ENCODE data around the gene IL2RG. TPM values are rescaled to one million over a fixed set of nuclear protein-coding genes. Genes with fewer than 3 reads are reported as not detected.
A peak's percentile ranks its signal among the peaks of the same experiment; 100 is the strongest.

IL2RG gene
- total RNA-seq, 3 donors from 2014 or later = 5.1 to 10.8 (median 8.0) TPM

DNA sequence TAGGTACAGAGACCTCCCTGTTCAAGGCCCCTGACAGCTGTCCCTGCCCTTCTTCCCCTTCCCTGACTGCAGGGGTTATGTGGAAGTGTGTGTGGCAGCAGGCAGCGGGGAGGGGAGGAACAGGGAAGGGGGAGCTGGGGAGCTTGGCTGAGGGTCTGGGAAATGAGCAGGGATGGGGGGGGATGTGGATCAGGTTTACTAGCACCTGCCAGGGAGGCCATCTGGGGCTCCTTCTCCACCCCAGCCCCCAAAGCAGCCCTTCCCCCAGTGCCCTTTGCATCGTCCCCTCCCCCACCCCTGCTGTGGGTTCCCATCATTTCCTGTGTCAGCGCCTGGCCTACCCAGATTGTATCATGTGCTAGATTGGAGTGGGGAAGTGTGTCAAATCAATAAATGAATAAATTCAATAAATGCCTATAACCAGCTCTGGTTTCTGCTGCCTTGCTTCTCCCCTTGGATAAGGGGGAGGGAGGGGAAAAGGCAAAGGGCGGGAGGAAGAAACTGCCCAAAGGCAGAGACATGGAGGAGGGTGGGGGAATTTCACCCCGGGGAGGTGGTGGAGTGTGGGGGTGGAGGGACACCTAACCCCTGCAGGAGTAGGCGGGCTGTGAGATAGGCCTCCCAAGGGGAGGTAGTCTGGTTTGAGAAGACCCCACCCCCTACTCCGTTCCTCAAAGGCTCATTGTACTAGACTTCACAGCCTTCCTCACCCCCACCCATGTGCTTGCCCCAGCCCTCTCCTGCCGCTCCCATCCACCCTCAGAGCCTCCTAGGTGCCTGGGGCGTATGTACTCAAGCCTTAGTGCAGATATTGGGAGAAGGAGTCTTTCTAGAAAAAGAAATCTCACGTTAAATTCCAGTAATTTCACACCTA lies 8.0 kb downstream of the IL2RG start:
- H3K9me3 ChIP-seq = no peaks in the 10 kb centered on the region
- no peak overlapping the region for H3K4me3 ChIP-seq
- TF ChIP-seq, protein P1, sequence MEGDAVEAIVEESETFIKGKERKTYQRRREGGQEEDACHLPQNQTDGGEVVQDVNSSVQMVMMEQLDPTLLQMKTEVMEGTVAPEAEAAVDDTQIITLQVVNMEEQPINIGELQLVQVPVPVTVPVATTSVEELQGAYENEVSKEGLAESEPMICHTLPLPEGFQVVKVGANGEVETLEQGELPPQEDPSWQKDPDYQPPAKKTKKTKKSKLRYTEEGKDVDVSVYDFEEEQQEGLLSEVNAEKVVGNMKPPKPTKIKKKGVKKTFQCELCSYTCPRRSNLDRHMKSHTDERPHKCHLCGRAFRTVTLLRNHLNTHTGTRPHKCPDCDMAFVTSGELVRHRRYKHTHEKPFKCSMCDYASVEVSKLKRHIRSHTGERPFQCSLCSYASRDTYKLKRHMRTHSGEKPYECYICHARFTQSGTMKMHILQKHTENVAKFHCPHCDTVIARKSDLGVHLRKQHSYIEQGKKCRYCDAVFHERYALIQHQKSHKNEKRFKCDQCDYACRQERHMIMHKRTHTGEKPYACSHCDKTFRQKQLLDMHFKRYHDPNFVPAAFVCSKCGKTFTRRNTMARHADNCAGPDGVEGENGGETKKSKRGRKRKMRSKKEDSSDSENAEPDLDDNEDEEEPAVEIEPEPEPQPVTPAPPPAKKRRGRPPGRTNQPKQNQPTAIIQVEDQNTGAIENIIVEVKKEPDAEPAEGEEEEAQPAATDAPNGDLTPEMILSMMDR (IDR thresholded peaks at IDR 0.05) = no peak
- no peak for TF ChIP-seq POLR2AphosphoS5 (IDR thresholded peaks at IDR 0.05)
- no peak for TF ChIP-seq POLR2A (IDR thresholded peaks at IDR 0.05)
- no peaks in the 10 kb centered on the region for H3K36me3 ChIP-seq
- no peak for DNase-seq (ENCODE audit: low spot score in 2 of 2)
- H3K27ac ChIP-seq = peak overlapping the region; percentile 48 to 73
- H3K27me3 ChIP-seq = peaks cover 0 to 57% of the 10 kb centered on the region in 2 donors
- no peaks in the 10 kb centered on the region for H3K4me1 ChIP-seq
- intact Hi-C loops (cut with DNase I; ENCODE audit: low total_unique reads) = no loop called here

- H3K4me1 ChIP-seq = no peaks in the 10 kb centered on the region
- peaks cover 0 to 66% of the 10 kb centered on the region in 2 donors for H3K27me3 ChIP-seq
- no peak for TF ChIP-seq POLR2AphosphoS5 (IDR thresholded peaks at IDR 0.05)
- TF ChIP-seq POLR2A (IDR thresholded peaks at IDR 0.05) = no peak
- TF ChIP-seq, protein P1 (IDR thresholded peaks at IDR 0.05) = no peak
- intact Hi-C loops (cut with DNase I; ENCODE audit: low total_unique reads) = no loop called here
- no peaks in the 10 kb centered on the region for H3K36me3 ChIP-seq
- H3K27ac ChIP-seq = no peak overlapping the region
- no peaks in the 10 kb centered on the region for H3K9me3 ChIP-seq
- DNase-seq (ENCODE audit: low spot score in 2 of 2) = no peak
- no peak overlapping the region for H3K4me3 ChIP-seq
Observed at GRCh38 chrX:71102292-71102691, 9.1 kb downstream of the IL2RG start.

DNA sequence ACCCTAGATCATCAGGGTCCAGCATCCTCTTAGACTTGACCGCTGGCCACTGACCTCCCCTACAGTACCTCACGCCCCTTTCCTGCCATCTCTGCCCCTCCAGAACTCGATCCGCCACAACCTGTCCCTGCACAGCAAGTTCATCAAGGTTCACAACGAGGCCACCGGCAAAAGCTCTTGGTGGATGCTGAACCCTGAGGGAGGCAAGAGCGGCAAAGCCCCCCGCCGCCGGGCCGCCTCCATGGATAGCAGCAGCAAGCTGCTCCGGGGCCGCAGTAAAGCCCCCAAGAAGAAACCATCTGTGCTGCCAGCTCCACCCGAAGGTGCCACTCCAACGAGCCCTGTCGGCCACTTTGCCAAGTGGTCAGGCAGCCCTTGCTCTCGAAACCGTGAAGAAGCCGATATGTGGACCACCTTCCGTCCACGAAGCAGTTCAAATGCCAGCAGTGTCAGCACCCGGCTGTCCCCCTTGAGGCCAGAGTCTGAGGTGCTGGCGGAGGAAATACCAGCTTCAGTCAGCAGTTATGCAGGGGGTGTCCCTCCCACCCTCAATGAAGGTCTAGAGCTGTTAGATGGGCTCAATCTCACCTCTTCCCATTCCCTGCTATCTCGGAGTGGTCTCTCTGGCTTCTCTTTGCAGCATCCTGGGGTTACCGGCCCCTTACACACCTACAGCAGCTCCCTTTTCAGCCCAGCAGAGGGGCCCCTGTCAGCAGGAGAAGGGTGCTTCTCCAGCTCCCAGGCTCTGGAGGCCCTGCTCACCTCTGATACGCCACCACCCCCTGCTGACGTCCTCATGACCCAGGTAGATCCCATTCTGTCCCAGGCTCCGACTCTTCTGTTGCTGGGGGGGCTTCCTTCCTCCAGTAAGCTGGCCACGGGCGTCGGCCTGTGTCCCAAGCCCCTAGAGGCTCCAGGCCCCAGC lies 10.5 kb downstream of the IL2RG start:
- no peaks in the 10 kb centered on the region for H3K9me3 ChIP-seq
- intact Hi-C loops (cut with DNase I; ENCODE audit: low total_unique reads) = no loop called here
- H3K4me3 ChIP-seq = no peak overlapping the region
- no peak overlapping the region for H3K27ac ChIP-seq
- H3K36me3 ChIP-seq = no peaks in the 10 kb centered on the region
- no peak for DNase-seq (ENCODE audit: low spot score in 2 of 2)
- TF ChIP-seq POLR2AphosphoS5 (IDR thresholded peaks at IDR 0.05) (no peak), POLR2A (IDR thresholded peaks at IDR 0.05) (no peak)
- TF ChIP-seq, protein P1 (IDR thresholded peaks at IDR 0.05) = no peak
- peaks cover 0 to 70% of the 10 kb centered on the region in 2 donors for H3K27me3 ChIP-seq
- H3K4me1 ChIP-seq = no peaks in the 10 kb centered on the region

DNA sequence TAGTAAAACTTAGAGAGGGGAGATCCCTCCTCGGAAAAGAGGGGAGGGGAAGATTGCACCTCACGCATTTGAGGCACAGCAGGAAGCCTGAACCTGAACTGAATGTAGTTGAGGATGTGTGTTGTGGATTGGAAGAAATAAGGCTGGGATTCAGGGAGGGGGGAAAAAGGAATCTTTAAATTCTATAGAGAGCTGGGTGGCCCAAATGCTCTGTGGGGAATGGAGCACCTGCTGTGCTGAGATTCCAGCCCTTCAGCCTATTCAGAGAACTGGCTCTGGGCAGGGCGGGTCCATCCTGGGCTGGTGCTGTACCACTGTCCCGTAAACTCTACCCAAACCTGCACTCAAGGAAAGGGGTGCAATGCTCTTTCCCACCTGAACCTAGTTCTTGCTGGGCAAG lies 11.6 kb downstream of the IL2RG start:
- H3K27me3 ChIP-seq = peaks cover 0 to 77% of the 10 kb centered on the region in 2 donors
- H3K9me3 ChIP-seq = no peaks in the 10 kb centered on the region
- H3K27ac ChIP-seq = no peak overlapping the region
- no peak for TF ChIP-seq POLR2A (IDR thresholded peaks at IDR 0.05)
- TF ChIP-seq, protein P1 (IDR thresholded peaks at IDR 0.05) = no peak
- no peak for TF ChIP-seq POLR2AphosphoS5 (IDR thresholded peaks at IDR 0.05)
- DNase-seq (ENCODE audit: low spot score in 2 of 2) = no peak
- intact Hi-C loops (cut with DNase I; ENCODE audit: low total_unique reads) = no loop called here
- no peaks in the 10 kb centered on the region for H3K4me1 ChIP-seq
- no peak overlapping the region for H3K4me3 ChIP-seq
- no peaks in the 10 kb centered on the region for H3K36me3 ChIP-seq
